Trophoblast cell (in vitro differentiated cells and primary cell): ENCODE data around the gene ATP8A2.

ENCODE experiments used
- DNase-seq, 2 donors: peaks; one replicate each; pipeline ENCODE4 v3.0.0-alpha.2; 2016
- H2AFZ ChIP-seq: 2 replicates; pipeline ENCODE4 v1.6.1; 2013; ENCODE audit warnings: low read length, moderate library complexity, mild to moderate bottlenecking; ENCODE audit not compliant: insufficient read depth, poor library complexity
- H2AK5ac ChIP-seq: 2 replicates; pipeline ENCODE4 v1.6.1; 2013; ENCODE audit warnings: mild to moderate bottlenecking, low read length
- H2BK120ac ChIP-seq: 2 replicates; pipeline ENCODE4 v1.6.1; 2013; ENCODE audit warnings: low read length, mild to moderate bottlenecking, moderate library complexity; ENCODE audit not compliant: insufficient read depth, poor library complexity
- H2BK12ac ChIP-seq: 2 replicates; pipeline ENCODE4 v1.6.1; 2013; ENCODE audit warnings: mild to moderate bottlenecking, low read length, moderate library complexity
- H2BK5ac ChIP-seq: 2 replicates; pipeline ENCODE4 v1.6.1; 2013; ENCODE audit warnings: low read length, low read depth, moderate library complexity, mild to moderate bottlenecking; ENCODE audit not compliant: poor library complexity
- H3K14ac ChIP-seq: 2 replicates; pipeline ENCODE4 v1.6.1; 2013; ENCODE audit warnings: mild to moderate bottlenecking, low read length
- H3K18ac ChIP-seq: 2 replicates; pipeline ENCODE4 v1.6.1; 2013; ENCODE audit warnings: mild to moderate bottlenecking, low read length
- H3K23ac ChIP-seq: 2 replicates; pipeline ENCODE4 v1.6.1; 2013; ENCODE audit warnings: low read length
- H3K27ac ChIP-seq: 2 replicates; pipeline ENCODE4 v1.5.1; 2013; ENCODE audit warnings: low read depth, mild to moderate bottlenecking, inconsistent platforms, low read length, moderate library complexity
- H3K27me3 ChIP-seq: 2 replicates; pipeline ENCODE4 v1.6.1; 2013; ENCODE audit warnings: inconsistent platforms, mild to moderate bottlenecking, low read length, moderate library complexity; ENCODE audit not compliant: insufficient read depth
- H3K36me3 ChIP-seq, 2 experiments: 1 replicate in 1 of 2; 2 replicates in 1 of 2; pipeline ENCODE4 v1.6.1; 2013; ENCODE audit warnings: low read length in 2 of 2, mild to moderate bottlenecking in 2 of 2, moderate library complexity in 1 of 2; ENCODE audit not compliant: insufficient read depth in 2 of 2, control insufficient read depth in 1 of 2
- H3K4ac ChIP-seq: 2 replicates; pipeline ENCODE4 v1.6.1; 2013; ENCODE audit warnings: low read depth, mild to moderate bottlenecking, low read length, moderate library complexity
- H3K4me1 ChIP-seq, 2 experiments: 1 replicate in 1 of 2; 2 replicates in 1 of 2; pipeline ENCODE4 v1.6.1; 2013; ENCODE audit warnings: low read length in 2 of 2, mild to moderate bottlenecking in 2 of 2, moderate library complexity in 1 of 2; ENCODE audit not compliant: insufficient read depth in 2 of 2, control insufficient read depth in 1 of 2
- H3K4me2 ChIP-seq: 2 replicates; pipeline ENCODE4 v1.6.1; 2013; ENCODE audit warnings: inconsistent platforms, mild to moderate bottlenecking, low read length, moderate library complexity
- H3K4me3 ChIP-seq: 2 replicates; pipeline ENCODE4 v1.5.1; 2013; ENCODE audit warnings: mild to moderate bottlenecking, low read depth, low read length, inconsistent platforms
- H3K79me1 ChIP-seq: one replicate; pipeline ENCODE4 v1.6.1; 2013; ENCODE audit warnings: low read length
- H3K79me2 ChIP-seq: 2 replicates; pipeline ENCODE4 v1.6.1; 2013; ENCODE audit warnings: low read length, mild to moderate bottlenecking; ENCODE audit not compliant: control insufficient read depth, insufficient read depth, poor library complexity
- H3K9ac ChIP-seq: 2 replicates; pipeline ENCODE4 v1.6.1; 2013; ENCODE audit warnings: mild to moderate bottlenecking, low read length
- H3K9me3 ChIP-seq: 2 replicates; pipeline ENCODE4 v1.6.1; 2013; ENCODE audit warnings: low read depth, mild to moderate bottlenecking, control low read depth, inconsistent platforms, low read length; ENCODE audit not compliant: insufficient read depth
- H4K12ac ChIP-seq: 2 replicates; pipeline ENCODE4 v1.6.1; 2013; ENCODE audit warnings: low read depth, mild to moderate bottlenecking, low read length, moderate library complexity
- H4K8ac ChIP-seq: 2 replicates; pipeline ENCODE4 v1.6.1; 2013; ENCODE audit warnings: low read depth, mild to moderate bottlenecking, low read length, moderate library complexity
- H4K91ac ChIP-seq: one replicate; pipeline ENCODE4 v1.6.1; 2013; ENCODE audit warnings: low read depth, mild to moderate bottlenecking, low read length, moderate library complexity
- WGBS: extraction: QIAGEN DNeasy Blood & Tissue Kit; methylation state at CpG from one replicate; pipeline ENCODE4 v1.1.7; 2013; ENCODE audit warnings: missing lambda C conversion rate; ENCODE audit not compliant: insufficient read length, insufficient coverage; ENCODE audit errors: extremely low coverage; 5-methylcytosine and 5-hydroxymethylcytosine counted together

The ATP8A2 gene

GRCh38 chr13:25928941-25929505 lies 557.2 kb downstream of the ATP8A2 start:
- Histone ChIP-seq H3K36me3 (no peaks in the 10 kb centered on the region), H3K4me1 (no peaks in the 10 kb centered on the region), H2BK12ac (no peak overlapping the region), H4K12ac (no peak overlapping the region), H3K23ac (no peak overlapping the region), H3K18ac (no peak overlapping the region), H2AFZ (no peak overlapping the region), H3K9me3 (peaks cover 1% of the 10 kb centered on the region), H3K79me1 (no peaks in the 10 kb centered on the region), H3K4me2 (no peak overlapping the region), H3K27me3 (no peaks in the 10 kb centered on the region), H2BK5ac (no peak overlapping the region), H3K9ac (no peak overlapping the region), H3K14ac (no peak overlapping the region), H3K4me3 (no peak overlapping the region), H2AK5ac (no peak overlapping the region), H4K91ac (no peak overlapping the region), H3K79me2 (no peaks in the 10 kb centered on the region), H3K4ac (no peak overlapping the region), H3K27ac (no peak overlapping the region), H2BK120ac (no peak overlapping the region), H4K8ac (no peak overlapping the region)
- no peak for DNase-seq
- WGBS: no CpG with 5 or more reads among the region's 12 CpGs

- Histone ChIP-seq H3K27me3 (no peaks in the 10 kb centered on the region), H4K8ac (no peak overlapping the region)
Observed at GRCh38 chr13:25929816-25930215, 558.0 kb downstream of the ATP8A2 start.

GRCh38 chr13:25930653-25931052 lies 558.9 kb downstream of the ATP8A2 start:
- Histone ChIP-seq H2BK120ac (no peak overlapping the region), H3K4me3 (no peak overlapping the region), H3K27ac (no peak overlapping the region), H2AFZ (no peak overlapping the region), H3K9me3 (peaks cover 1% of the 10 kb centered on the region), H3K27me3 (no peaks in the 10 kb centered on the region), H3K4me1 (no peaks in the 10 kb centered on the region), H2AK5ac (no peak overlapping the region), H3K9ac (no peak overlapping the region), H2BK12ac (no peak overlapping the region), H3K79me2 (no peaks in the 10 kb centered on the region), H3K18ac (no peak overlapping the region), H4K91ac (no peak overlapping the region), H4K8ac (no peak overlapping the region), H3K4ac (no peak overlapping the region), H3K14ac (no peak overlapping the region), H3K79me1 (no peaks in the 10 kb centered on the region), H4K12ac (no peak overlapping the region), H3K4me2 (no peak overlapping the region), H2BK5ac (no peak overlapping the region), H3K36me3 (no peaks in the 10 kb centered on the region), H3K23ac (no peak overlapping the region)
- WGBS: no CpG with 5 or more reads among the region's 6 CpGs
- DNase-seq: no peak

More at GRCh38 chr13:25929816-25930215, 558.0 kb downstream of the ATP8A2 start:
- Histone ChIP-seq H2AFZ (no peak overlapping the region), H3K4ac (no peak overlapping the region), H3K4me2 (no peak overlapping the region), H2AK5ac (no peak overlapping the region), H3K27ac (no peak overlapping the region), H4K12ac (no peak overlapping the region), H3K9ac (no peak overlapping the region), H3K79me1 (no peaks in the 10 kb centered on the region), H3K23ac (no peak overlapping the region), H3K18ac (no peak overlapping the region), H3K4me1 (no peaks in the 10 kb centered on the region), H2BK12ac (no peak overlapping the region), H3K4me3 (no peak overlapping the region), H3K14ac (no peak overlapping the region), H2BK120ac (no peak overlapping the region), H3K36me3 (no peaks in the 10 kb centered on the region), H3K9me3 (peaks cover 1% of the 10 kb centered on the region), H3K79me2 (no peaks in the 10 kb centered on the region), H4K91ac (no peak overlapping the region), H2BK5ac (no peak overlapping the region)
- no peak for DNase-seq
- no CpG with 5 or more reads among the region's 7 CpGs for WGBS

GRCh38 chr13:25932365-25932764 lies 560.6 kb downstream of the ATP8A2 start:
- DNase-seq: no peak
- no CpG with 5 or more reads among the region's 1 CpG for WGBS
- Histone ChIP-seq H2BK12ac (no peak overlapping the region), H2AFZ (no peak overlapping the region), H2BK5ac (no peak overlapping the region), H3K23ac (no peak overlapping the region), H4K12ac (no peak overlapping the region), H2AK5ac (no peak overlapping the region), H3K79me1 (no peaks in the 10 kb centered on the region), H3K14ac (no peak overlapping the region), H3K4me2 (no peak overlapping the region), H3K27ac (no peak overlapping the region), H3K79me2 (no peaks in the 10 kb centered on the region), H4K8ac (no peak overlapping the region), H3K18ac (no peak overlapping the region), H4K91ac (no peak overlapping the region), H3K4me3 (no peak overlapping the region), H3K36me3 (no peaks in the 10 kb centered on the region), H3K4ac (no peak overlapping the region), H3K4me1 (no peaks in the 10 kb centered on the region), H2BK120ac (no peak overlapping the region), H3K27me3 (no peaks in the 10 kb centered on the region), H3K9ac (no peak overlapping the region), H3K9me3 (peaks cover 1% of the 10 kb centered on the region)
